ENCODE data around the gene MSMO1. TPM values are rescaled to one million over a fixed set of nuclear protein-coding genes. Genes with fewer than 3 reads are reported as not detected.

Gene MSMO1
- total and polyA plus RNA-seq, 3 donors from 2014 or later, result 60.9 to 85.0 (median 77.5) TPM

GRCh38 chr4:165294907-165295306 lies 32.6 kb upstream of the MSMO1 start:
- H3K27me3 ChIP-seq, result no peaks in the 10 kb centered on the region
- H3K4me1 ChIP-seq, result no peaks in the 10 kb centered on the region
- no peak for DNase-seq
- no peak for TF ChIP-seq CTCF (IDR thresholded peaks at IDR 0.05)
- TF ChIP-seq POLR2A (IDR thresholded peaks at IDR 0.05), result no peak
- no peaks in the 10 kb centered on the region for H3K36me3 ChIP-seq (ENCODE audit: low read depth, missing control alignments)
- intact Hi-C loops (cut with DNase I; ENCODE audit: low total_unique reads), result no loop called here
- H3K27ac ChIP-seq, result no peak overlapping the region
- no peak overlapping the region for H3K4me3 ChIP-seq
- 56 to 60% methylated on average over 5 of the region's 5 CpGs for WGBS, 2 donors
- H3K9me3 ChIP-seq, result no peaks in the 10 kb centered on the region

GRCh38 chr4:165297626-165298025 lies 29.8 kb upstream of the MSMO1 start:
- Histone ChIP-seq H3K27me3 (no peaks in the 10 kb centered on the region), H3K27ac (no peak overlapping the region), H3K36me3 (ENCODE audit: low read depth, missing control alignments) (no peaks in the 10 kb centered on the region), H3K4me3 (no peak overlapping the region), H3K4me1 (no peaks in the 10 kb centered on the region), H3K9me3 (no peaks in the 10 kb centered on the region)
- no peak for DNase-seq
- 96 to 99% methylated on average over 8 of the region's 8 CpGs for WGBS, 2 donors
- intact Hi-C loops (cut with DNase I; ENCODE audit: low total_unique reads), result loop anchor here (2.0 kb wide), 1 partner anchor 63 kb away; no protein-coding TSS in a partner anchor
- TF ChIP-seq POLR2A (IDR thresholded peaks at IDR 0.05), result no peak

- intact Hi-C loops (cut with DNase I; ENCODE audit: low total_unique reads), result no loop called here
Measured at GRCh38 chr4:165299399-165300060, 27.9 kb upstream of the MSMO1 start.

GRCh38 chr4:165301833-165302232 lies 25.6 kb upstream of the MSMO1 start:
- Histone ChIP-seq H3K9me3 (no peaks in the 10 kb centered on the region), H3K36me3 (ENCODE audit: low read depth, missing control alignments) (no peaks in the 10 kb centered on the region), H3K4me1 (no peaks in the 10 kb centered on the region), H3K27ac (no peak overlapping the region), H3K4me3 (no peak overlapping the region), H3K27me3 (no peaks in the 10 kb centered on the region)
- TF ChIP-seq POLR2A (IDR thresholded peaks at IDR 0.05), result no peak
- no peak for TF ChIP-seq CTCF (IDR thresholded peaks at IDR 0.05)
- intact Hi-C loops (cut with DNase I; ENCODE audit: low total_unique reads), result no loop called here
- WGBS, 2 donors, result 40 to 55% methylated on average over 1 of the region's 1 CpG
- no peak for DNase-seq

More at GRCh38 chr4:165299399-165300060, 27.9 kb upstream of the MSMO1 start:
- H3K27ac ChIP-seq, result no peak overlapping the region
- 91 to 92% methylated on average over 5 of the region's 5 CpGs for WGBS, 2 donors
- peak in 1 of 3 experiments; percentile 3 for TF ChIP-seq CTCF (IDR thresholded peaks at IDR 0.05)
- no peak for TF ChIP-seq POLR2A (IDR thresholded peaks at IDR 0.05)
- H3K9me3 ChIP-seq, result no peaks in the 10 kb centered on the region
- H3K4me3 ChIP-seq, result no peak overlapping the region
- H3K27me3 ChIP-seq, result no peaks in the 10 kb centered on the region
- no peaks in the 10 kb centered on the region for H3K4me1 ChIP-seq
- DNase-seq, result no peak
- H3K36me3 ChIP-seq (ENCODE audit: low read depth, missing control alignments), result no peaks in the 10 kb centered on the region

- 83 to 84% methylated on average over 1 of the region's 1 CpG for WGBS, 2 donors
- no peaks in the 10 kb centered on the region for H3K36me3 ChIP-seq (ENCODE audit: low read depth, missing control alignments)
- no peak overlapping the region for H3K27ac ChIP-seq
- no peaks in the 10 kb centered on the region for H3K27me3 ChIP-seq
- no peak for DNase-seq
- no peaks in the 10 kb centered on the region for H3K9me3 ChIP-seq
- intact Hi-C loops (cut with DNase I; ENCODE audit: low total_unique reads), result no loop called here
- no peaks in the 10 kb centered on the region for H3K4me1 ChIP-seq
- TF ChIP-seq POLR2A (IDR thresholded peaks at IDR 0.05), result no peak
- no peak for TF ChIP-seq CTCF (IDR thresholded peaks at IDR 0.05)
- H3K4me3 ChIP-seq, result no peak overlapping the region
Measured at GRCh38 chr4:165302658-165303057, 24.8 kb upstream of the MSMO1 start.
